Esophagus squamous epithelium (tissue), 4 donors: ENCODE measurements around the gene PLK3.

ENCODE experiments used
- POLR2A ChIP-seq, 4 donors: fragments of 450-650 bp; IDR thresholded peaks; one replicate each; pipeline ENCODE4 v1.6.1; 2017; ENCODE audit warnings: antibody characterized with exemption in 4 of 4, mild to moderate bottlenecking in 4 of 4, moderate library complexity in 3 of 4
- TF ChIP-seq, protein P1 (sequence below), 6 experiments: fragments of 450-650 bp in 4 of 6; fragments of 200-600 bp in 2 of 6; sonication (generic) in 2 of 6; IDR thresholded peaks; one replicate each; pipeline ENCODE4 v1.5.1; 2016 to 2019; ENCODE audit warnings: antibody characterized with exemption in 6 of 6, mild to moderate bottlenecking in 4 of 6, moderate library complexity in 4 of 6

GRCh38 chr1:44777969-44778635 is 22.1 kb upstream of the PLK3 start:
- TF ChIP-seq, protein P1, sequence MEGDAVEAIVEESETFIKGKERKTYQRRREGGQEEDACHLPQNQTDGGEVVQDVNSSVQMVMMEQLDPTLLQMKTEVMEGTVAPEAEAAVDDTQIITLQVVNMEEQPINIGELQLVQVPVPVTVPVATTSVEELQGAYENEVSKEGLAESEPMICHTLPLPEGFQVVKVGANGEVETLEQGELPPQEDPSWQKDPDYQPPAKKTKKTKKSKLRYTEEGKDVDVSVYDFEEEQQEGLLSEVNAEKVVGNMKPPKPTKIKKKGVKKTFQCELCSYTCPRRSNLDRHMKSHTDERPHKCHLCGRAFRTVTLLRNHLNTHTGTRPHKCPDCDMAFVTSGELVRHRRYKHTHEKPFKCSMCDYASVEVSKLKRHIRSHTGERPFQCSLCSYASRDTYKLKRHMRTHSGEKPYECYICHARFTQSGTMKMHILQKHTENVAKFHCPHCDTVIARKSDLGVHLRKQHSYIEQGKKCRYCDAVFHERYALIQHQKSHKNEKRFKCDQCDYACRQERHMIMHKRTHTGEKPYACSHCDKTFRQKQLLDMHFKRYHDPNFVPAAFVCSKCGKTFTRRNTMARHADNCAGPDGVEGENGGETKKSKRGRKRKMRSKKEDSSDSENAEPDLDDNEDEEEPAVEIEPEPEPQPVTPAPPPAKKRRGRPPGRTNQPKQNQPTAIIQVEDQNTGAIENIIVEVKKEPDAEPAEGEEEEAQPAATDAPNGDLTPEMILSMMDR (IDR thresholded peaks at IDR 0.05): no peak
- no peak for TF ChIP-seq POLR2A (IDR thresholded peaks at IDR 0.05)
